SK-N-SH treated with all-trans-retinoic acid at 6 μM for 48 hours (cell line): ENCODE measurements around the gene ARFGEF2.

Experiments used
- ATAC-seq: fragments of 200-7000 bp; cut with Tn5 transposase; 3 replicates; pipeline ENCODE4 v1.9.1; 2020; ENCODE audit warnings: mild to moderate bottlenecking, moderate library complexity
- ARNTL ChIP-seq: fragments of 450-650 bp; formaldehyde crosslinking; IDR thresholded peaks from 2 replicates; pipeline ENCODE4 v1.5.0; 2020; ENCODE audit warnings: low read depth, mild to moderate bottlenecking, moderate library complexity, borderline replicate concordance
- BACH2 ChIP-seq: fragments of 250-450 bp; sonication (Bioruptor Pico); IDR thresholded peaks from 2 replicates; pipeline ENCODE4 v1.9.0; 2021; ENCODE audit warnings: mild to moderate bottlenecking, borderline replicate concordance
- CSDC2 ChIP-seq: fragments of 250-450 bp; sonication (Bioruptor Pico); IDR thresholded peaks from 2 replicates; pipeline ENCODE4 v1.5.0; 2020; ENCODE audit warnings: mild to moderate bottlenecking, moderate library complexity
- ESRRG ChIP-seq: fragments of 250-450 bp; sonication (Bioruptor Pico); IDR thresholded peaks from 2 replicates; pipeline ENCODE4 v1.6.1; 2021; ENCODE audit warnings: mild to moderate bottlenecking
- GLIS3 ChIP-seq: fragments of 250-450 bp; sonication (Bioruptor Pico); IDR thresholded peaks from 2 replicates; pipeline ENCODE4 v1.5.0; 2020; ENCODE audit warnings: mild to moderate bottlenecking, moderate library complexity
- ISL1 ChIP-seq: fragments of 250-450 bp; sonication (Bioruptor Pico); IDR thresholded peaks from 2 replicates; pipeline ENCODE4 v2.1.2; 2022; ENCODE audit warnings: mild to moderate bottlenecking, moderate library complexity
- OSR1 ChIP-seq: fragments of 250-450 bp; sonication (Bioruptor Pico); IDR thresholded peaks from 2 replicates; pipeline ENCODE4 v1.8.0; 2022; ENCODE audit warnings: moderate library complexity, mild to moderate bottlenecking, inconsistent platforms
- PATZ1 ChIP-seq: fragments of 250-450 bp; sonication (Bioruptor Pico); IDR thresholded peaks from 2 replicates; pipeline ENCODE4 v1.8.0; 2020; ENCODE audit warnings: mild to moderate bottlenecking, moderate library complexity, borderline replicate concordance
- PPARA ChIP-seq: fragments of 250-450 bp; sonication (Bioruptor Pico); IDR thresholded peaks from 2 replicates; pipeline ENCODE4 v1.5.0; 2020; ENCODE audit warnings: mild to moderate bottlenecking, borderline replicate concordance
- RARB ChIP-seq: fragments of 250-450 bp; sonication (Bioruptor Pico); IDR thresholded peaks from 2 replicates; pipeline ENCODE4 v1.8.0; 2021; ENCODE audit warnings: mild to moderate bottlenecking, moderate library complexity
- TCF4 ChIP-seq: fragments of 250-450 bp; sonication (Bioruptor Pico); IDR thresholded peaks from 2 replicates; pipeline ENCODE4 v1.8.0; 2021; ENCODE audit warnings: mild to moderate bottlenecking, moderate library complexity, borderline replicate concordance
- TOX ChIP-seq: fragments of 250-450 bp; sonication (Bioruptor Pico); IDR thresholded peaks from 2 replicates; pipeline ENCODE4 v1.8.0; 2021; ENCODE audit warnings: mild to moderate bottlenecking, moderate library complexity, borderline replicate concordance
- TSHZ2 ChIP-seq: fragments of 250-450 bp; sonication (Bioruptor Pico); IDR thresholded peaks from 2 replicates; pipeline ENCODE4 v1.5.0; 2020; ENCODE audit warnings: mild to moderate bottlenecking, moderate library complexity
- ZC3H10 ChIP-seq: fragments of 250-450 bp; sonication (Bioruptor Pico); IDR thresholded peaks from 2 replicates; pipeline ENCODE4 v1.5.1; 2021; ENCODE audit warnings: mild to moderate bottlenecking, moderate library complexity
- ZFP3 ChIP-seq: fragments of 250-450 bp; sonication (Bioruptor Pico); IDR thresholded peaks from 2 replicates; pipeline ENCODE4 v1.5.0; 2020; ENCODE audit warnings: mild to moderate bottlenecking, moderate library complexity
- ZFP30 ChIP-seq: fragments of 450-650 bp; formaldehyde crosslinking; IDR thresholded peaks from 2 replicates; pipeline ENCODE4 v1.5.0; 2022; ENCODE audit warnings: mild to moderate bottlenecking, moderate library complexity
- ZNF565 ChIP-seq: fragments of 450-650 bp; formaldehyde crosslinking; conservative IDR thresholded peaks from 2 replicates; pipeline ENCODE4 v1.5.0; 2020; ENCODE audit warnings: low read depth, mild to moderate bottlenecking, moderate library complexity
- ZNF70 ChIP-seq: fragments of 450-650 bp; formaldehyde crosslinking; IDR thresholded peaks from 2 replicates; pipeline ENCODE4 v1.5.0; 2020; ENCODE audit warnings: mild to moderate bottlenecking, moderate library complexity
- ZNF8 ChIP-seq: fragments of 450-650 bp; formaldehyde crosslinking; IDR thresholded peaks from 2 replicates; pipeline ENCODE4 v1.5.0; 2020; ENCODE audit warnings: mild to moderate bottlenecking, moderate library complexity
- TF ChIP-seq, protein P1 (sequence below): fragments of 250-450 bp; sonication (Bioruptor Pico); IDR thresholded peaks from 2 replicates; pipeline ENCODE4 v1.8.0; 2021; ENCODE audit warnings: low read depth, mild to moderate bottlenecking, moderate library complexity, borderline replicate concordance
- TF ChIP-seq, protein P2 (sequence below): fragments of 250-450 bp; sonication (Bioruptor Pico); IDR thresholded peaks from 2 replicates; pipeline ENCODE4 v1.5.1; 2021; ENCODE audit warnings: mild to moderate bottlenecking, moderate library complexity

Gene ARFGEF2

DNA sequence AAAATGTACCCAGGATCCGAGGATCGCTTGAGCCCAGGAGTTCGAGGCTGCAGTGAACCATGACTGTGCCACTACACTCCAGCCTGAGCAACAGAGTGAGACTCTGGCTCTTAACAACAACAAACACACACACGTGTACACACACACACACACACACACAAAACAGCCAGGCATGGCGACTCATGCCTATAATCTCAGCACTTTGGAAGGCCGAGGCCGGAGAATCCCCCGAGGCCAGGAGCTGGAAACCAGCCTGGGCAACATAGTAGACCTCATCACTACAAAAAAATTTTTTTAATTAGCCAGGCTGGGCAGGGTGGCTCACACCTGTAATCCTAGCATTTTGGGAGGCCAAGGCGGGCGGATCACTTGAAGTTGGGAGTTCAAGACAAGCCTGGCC, 23.3 kb upstream of the ARFGEF2 start:
- ATAC-seq: no peak

DNA sequence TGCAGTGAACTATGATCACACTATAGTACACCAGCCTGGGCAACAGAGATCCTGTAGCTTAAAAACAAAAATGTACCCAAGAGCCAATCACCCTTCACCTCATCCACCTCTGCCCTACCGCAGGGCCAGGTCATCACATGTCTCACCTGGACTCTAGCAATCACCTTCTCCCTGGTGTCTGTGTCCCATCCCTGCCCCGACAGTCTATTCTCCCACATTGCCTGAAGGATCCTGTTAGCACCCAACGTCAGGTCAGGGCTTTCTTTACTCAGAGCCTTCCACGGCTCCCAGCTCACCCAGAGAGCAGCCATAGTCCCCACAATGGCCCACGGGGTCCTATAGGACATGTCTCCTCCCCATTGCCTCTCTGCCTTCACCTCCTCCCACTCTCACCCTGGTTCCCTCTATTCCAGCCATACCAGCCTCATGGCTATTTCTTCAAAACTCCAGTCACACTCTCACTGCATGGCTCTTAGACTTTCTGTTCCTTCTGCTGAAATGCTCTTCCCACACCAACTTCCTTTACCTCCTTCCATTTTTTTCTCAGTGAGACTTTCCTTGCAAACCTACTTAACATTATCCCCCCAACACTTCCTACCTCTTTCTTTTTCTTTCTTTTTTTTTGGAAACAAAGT, 22.5 kb upstream of the ARFGEF2 start:
- ATAC-seq: no peak
- TF ChIP-seq GLIS3 (CRISPR knock-in tag): no peak

More for the DNA sequence above, 23.3 kb upstream of the ARFGEF2 start:
- TF ChIP-seq ZC3H10 (CRISPR knock-in tag) (no peak), ZNF8 (no peak), TCF4 (CRISPR knock-in tag) (no peak), CSDC2 (CRISPR knock-in tag) (no peak), ZNF565 (no peak), PPARA (CRISPR knock-in tag) (no peak), OSR1 (CRISPR knock-in tag) (no peak), BACH2 (CRISPR knock-in tag) (no peak)
- TF ChIP-seq, protein P1, sequence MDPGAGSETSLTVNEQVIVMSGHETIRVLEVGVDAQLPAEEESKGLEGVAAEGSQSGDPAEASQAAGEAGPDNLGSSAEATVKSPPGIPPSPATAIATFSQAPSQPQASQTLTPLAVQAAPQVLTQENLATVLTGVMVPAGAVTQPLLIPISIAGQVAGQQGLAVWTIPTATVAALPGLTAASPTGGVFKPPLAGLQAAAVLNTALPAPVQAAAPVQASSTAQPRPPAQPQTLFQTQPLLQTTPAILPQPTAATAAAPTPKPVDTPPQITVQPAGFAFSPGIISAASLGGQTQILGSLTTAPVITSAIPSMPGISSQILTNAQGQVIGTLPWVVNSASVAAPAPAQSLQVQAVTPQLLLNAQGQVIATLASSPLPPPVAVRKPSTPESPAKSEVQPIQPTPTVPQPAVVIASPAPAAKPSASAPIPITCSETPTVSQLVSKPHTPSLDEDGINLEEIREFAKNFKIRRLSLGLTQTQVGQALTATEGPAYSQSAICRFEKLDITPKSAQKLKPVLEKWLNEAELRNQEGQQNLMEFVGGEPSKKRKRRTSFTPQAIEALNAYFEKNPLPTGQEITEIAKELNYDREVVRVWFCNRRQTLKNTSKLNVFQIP: no peak
- TF ChIP-seq, protein P2, sequence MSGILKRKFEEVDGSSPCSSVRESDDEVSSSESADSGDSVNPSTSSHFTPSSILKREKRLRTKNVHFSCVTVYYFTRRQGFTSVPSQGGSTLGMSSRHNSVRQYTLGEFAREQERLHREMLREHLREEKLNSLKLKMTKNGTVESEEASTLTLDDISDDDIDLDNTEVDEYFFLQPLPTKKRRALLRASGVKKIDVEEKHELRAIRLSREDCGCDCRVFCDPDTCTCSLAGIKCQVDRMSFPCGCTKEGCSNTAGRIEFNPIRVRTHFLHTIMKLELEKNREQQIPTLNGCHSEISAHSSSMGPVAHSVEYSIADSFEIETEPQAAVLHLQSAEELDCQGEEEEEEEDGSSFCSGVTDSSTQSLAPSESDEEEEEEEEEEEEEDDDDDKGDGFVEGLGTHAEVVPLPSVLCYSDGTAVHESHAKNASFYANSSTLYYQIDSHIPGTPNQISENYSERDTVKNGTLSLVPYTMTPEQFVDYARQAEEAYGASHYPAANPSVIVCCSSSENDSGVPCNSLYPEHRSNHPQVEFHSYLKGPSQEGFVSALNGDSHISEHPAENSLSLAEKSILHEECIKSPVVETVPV: no peak

DNA sequence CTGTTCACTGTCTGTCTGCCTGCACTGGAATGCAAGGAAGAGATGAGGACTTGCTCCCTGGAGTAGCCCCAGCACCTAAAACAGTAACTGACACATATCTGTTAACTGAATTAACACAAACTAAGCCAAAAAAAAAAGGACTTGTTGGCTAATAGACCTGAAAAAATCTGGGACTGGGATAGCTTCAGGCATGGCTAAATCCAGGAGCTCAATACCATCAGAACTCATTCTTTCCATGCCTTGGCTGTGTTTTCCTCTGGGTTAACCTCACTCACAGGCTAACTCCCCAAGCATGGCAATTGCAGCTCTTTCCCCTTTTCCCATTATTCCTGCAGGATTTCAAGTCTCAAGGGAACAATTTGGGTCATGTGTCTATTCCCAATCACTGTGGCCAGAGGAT, 21.6 kb upstream of the ARFGEF2 start:
- TF ChIP-seq PPARA (CRISPR knock-in tag) (no peak), CSDC2 (CRISPR knock-in tag) (no peak), ZFP3 (CRISPR knock-in tag) (no peak), ESRRG (no peak), ZFP30 (CRISPR knock-in tag) (no peak), GLIS3 (CRISPR knock-in tag) (no peak), RARB (CRISPR knock-in tag) (no peak), TOX (CRISPR knock-in tag) (no peak), TSHZ2 (CRISPR knock-in tag) (no peak), ZNF70 (CRISPR knock-in tag) (no peak)
- TF ChIP-seq, protein P1: no peak
- ATAC-seq: no peak

DNA sequence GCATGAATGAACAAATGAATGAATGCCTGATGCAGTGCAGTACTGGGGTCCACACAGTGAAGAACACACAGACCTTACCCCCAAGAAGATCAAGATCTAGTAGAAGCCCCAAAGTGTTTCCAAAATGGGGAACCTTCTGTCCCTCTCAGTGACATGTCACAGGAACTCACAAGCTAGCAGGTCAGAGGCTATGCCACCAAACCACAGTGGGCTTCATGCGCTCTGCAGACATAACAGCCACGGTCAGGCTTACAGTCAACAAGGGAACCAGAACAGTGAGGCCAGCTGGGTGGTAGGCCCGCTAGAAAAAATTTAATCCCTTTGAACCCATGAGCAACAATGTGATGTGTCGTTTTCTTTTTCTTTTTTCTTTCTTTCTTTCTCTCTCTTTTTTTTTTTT, 20.2 kb upstream of the ARFGEF2 start:
- ATAC-seq: no peak
- no peak for TF ChIP-seq TSHZ2 (CRISPR knock-in tag)
- TF ChIP-seq ZNF8: no peak
- TF ChIP-seq RARB (CRISPR knock-in tag): no peak
- no peak for TF ChIP-seq PATZ1 (CRISPR knock-in tag)
- TF ChIP-seq GLIS3 (CRISPR knock-in tag): no peak
- TF ChIP-seq TOX (CRISPR knock-in tag): no peak
- TF ChIP-seq TCF4 (CRISPR knock-in tag): no peak
- TF ChIP-seq OSR1 (CRISPR knock-in tag): no peak
- TF ChIP-seq ZFP3 (CRISPR knock-in tag): no peak
- TF ChIP-seq ISL1 (CRISPR knock-in tag): no peak
- TF ChIP-seq, protein P2: no peak
- no peak for TF ChIP-seq ARNTL (CRISPR knock-in tag)
